HEK293T (cell line): Measurements from ENCODE around the gene BIVM.

Source experiments
- ARNT ChIP-seq: fragments of 450-650 bp; IDR thresholded peaks from 2 replicates; pipeline ENCODE4 v1.6.1; 2017; ENCODE audit warnings: mild to moderate bottlenecking
- BHLHE40 ChIP-seq: fragments of 450-650 bp; IDR thresholded peaks from 2 replicates; pipeline ENCODE4 v1.6.1; 2016; ENCODE audit warnings: mild to moderate bottlenecking, moderate library complexity, borderline replicate concordance
- ELF4 ChIP-seq: fragments of 450-650 bp; IDR thresholded peaks from 2 replicates; pipeline ENCODE4 v1.6.1; 2017; ENCODE audit warnings: antibody characterized with exemption
- FOXM1 ChIP-seq: fragments of 450-650 bp; IDR thresholded peaks from 2 replicates; pipeline ENCODE4 v1.6.1; 2017; ENCODE audit warnings: mild to moderate bottlenecking, borderline replicate concordance
- SP1 ChIP-seq: fragments of 450-650 bp; IDR thresholded peaks from 2 replicates; pipeline ENCODE4 v1.6.1; 2017
- SUZ12 ChIP-seq: fragments of 450-650 bp; IDR thresholded peaks from 2 replicates; pipeline ENCODE4 v1.6.1; 2016; ENCODE audit warnings: mild to moderate bottlenecking
- TARDBP ChIP-seq: fragments of 450-650 bp; IDR thresholded peaks from 2 replicates; pipeline ENCODE4 v1.6.1; 2016

DNA sequence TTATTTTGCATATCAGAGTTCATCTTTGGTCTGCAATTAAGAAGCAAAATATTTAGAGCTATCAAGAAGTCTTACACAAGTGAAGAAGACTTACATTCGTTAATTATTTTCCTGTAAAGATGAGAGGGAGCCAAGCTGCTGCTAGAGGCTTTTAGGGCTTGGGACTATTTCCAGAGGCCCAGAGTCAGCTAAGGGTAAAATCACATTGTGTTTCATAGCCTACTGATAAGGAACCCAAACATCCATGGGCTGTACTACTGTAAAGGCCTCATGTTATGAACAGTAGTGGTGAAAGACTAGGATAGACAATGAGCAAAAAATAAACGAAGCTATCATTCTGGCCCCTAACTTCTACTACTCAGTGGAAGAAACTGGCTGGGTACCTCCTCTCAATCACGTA, 14.4 kb upstream of the BIVM start:
- no peak for TF ChIP-seq SUZ12
- no peak for TF ChIP-seq SP1
- TF ChIP-seq FOXM1, result no peak
- TF ChIP-seq BHLHE40, result no peak
- no peak for TF ChIP-seq ELF4
- TF ChIP-seq ARNT, result no peak
- no peak for TF ChIP-seq TARDBP
